ENCODE results near the gene HPS5.

The HPS5 gene

GRCh38 chr11:18233912-18234311 is 88.0 kb downstream of the HPS5 start:
- no peak for DNase-seq

- DNase-seq, result no peak
These were observed 91.1 kb downstream of the HPS5 start for GRCh38 chr11:18230859-18231258.

- DNase-seq, result no peak
These were observed 92.4 kb downstream of the HPS5 start for GRCh38 chr11:18229501-18229900.

All from NCI-H1092 treated with DMSO at 0.1 percent for 48 hours (cell line).